Activated CD4-positive, CD25-positive, alpha-beta regulatory T cell treated with anti-CD3 and anti-CD28 coated beads, Interleukin-2, amount 50 U/mL, for 24 hours (primary cell): ENCODE measurements around the gene BUD31.
A peak's percentile ranks its signal among the peaks of the same experiment; 100 is the strongest.
"Not testable (repeated sequence)": the region's sequence is repeated elsewhere in the genome, so short reads cannot be mapped to it uniquely, and the experiment has no call there.

Source experiments
- ATAC-seq, 2 donors: fragments of 150-1000 bp; cut with Tn5 transposase; one replicate each; pipeline ENCODE4 v1.10.0; 2021; ENCODE audit warnings: mild to moderate bottlenecking in 1 of 2, moderate library complexity in 1 of 2

The BUD31 gene

GRCh38 chr7:99380823-99381663 lies 27.7 kb upstream of the BUD31 start:
- ATAC-seq = peak; percentile 93 to 95

- ATAC-seq = no peak
Observed at GRCh38 chr7:99381664-99382075, 27.1 kb upstream of the BUD31 start.

GRCh38 chr7:99383203-99383602 lies 25.6 kb upstream of the BUD31 start:
- no peak for ATAC-seq

GRCh38 chr7:99383791-99384370 lies 24.9 kb upstream of the BUD31 start:
- ATAC-seq = no peak

- ATAC-seq = no peak
Observed at GRCh38 chr7:99384523-99384922, 24.2 kb upstream of the BUD31 start.

- no peak for ATAC-seq
Observed at GRCh38 chr7:99385564-99385963, 23.2 kb upstream of the BUD31 start.

GRCh38 chr7:99386584-99387238 lies 22.1 kb upstream of the BUD31 start:
- peak; percentile 36 to 57 for ATAC-seq

- ATAC-seq = not testable (repeated sequence)
Observed at GRCh38 chr7:99387239-99387635, 21.5 kb upstream of the BUD31 start.

GRCh38 chr7:99387912-99388311 lies 20.9 kb upstream of the BUD31 start:
- ATAC-seq = no peak

- ATAC-seq = no peak
Observed at GRCh38 chr7:99389772-99390171, 19.0 kb upstream of the BUD31 start.

GRCh38 chr7:99390941-99391602 lies 17.7 kb upstream of the BUD31 start:
- no peak for ATAC-seq

GRCh38 chr7:99392046-99392445 lies 16.7 kb upstream of the BUD31 start:
- no peak for ATAC-seq

GRCh38 chr7:99392659-99393354 lies 16.0 kb upstream of the BUD31 start:
- ATAC-seq = peak; percentile 93 to 96

- peak in 1 of 2 donors; percentile 2 for ATAC-seq
Observed at GRCh38 chr7:99393355-99394187, 15.2 kb upstream of the BUD31 start.

- no peak for ATAC-seq
Observed at GRCh38 chr7:99394188-99394502, 14.6 kb upstream of the BUD31 start.

GRCh38 chr7:99395616-99396327 lies 13.0 kb upstream of the BUD31 start:
- no peak for ATAC-seq

GRCh38 chr7:99396418-99397296 lies 12.1 kb upstream of the BUD31 start:
- no peak for ATAC-seq

- ATAC-seq = no peak
Observed at GRCh38 chr7:99397297-99397983, 11.3 kb upstream of the BUD31 start.

- peak; percentile 9 to 15 for ATAC-seq
Observed at GRCh38 chr7:99398891-99399445, 9.8 kb upstream of the BUD31 start.
